Right lobe of liver (tissue), 6 donors: ENCODE results near the gene DNMBP. TPM values are rescaled to one million over a fixed set of nuclear protein-coding genes. Genes with fewer than 3 reads are reported as not detected.
A peak's percentile ranks its signal among the peaks of the same experiment; 100 is the strongest.
"Not testable (repeated sequence)": the region's sequence is repeated elsewhere in the genome, so short reads cannot be mapped to it uniquely, and the experiment has no call there.

Experiments
- ATAC-seq, 4 donors: fragments of 200-7000 bp; cut with Tn5 transposase; one replicate each; pipeline ENCODE4 v1.9.1; 2020; ENCODE audit warnings: mild to moderate bottlenecking in 4 of 4, moderate library complexity in 4 of 4
- DNase-seq, 3 donors: peaks; one replicate each; pipeline ENCODE4 v3.0.0-alpha.2; 2020
- H3K27ac ChIP-seq, 3 donors: fragments of 200-600 bp; one replicate each; pipeline ENCODE4 v1.8.0; 2022
- H3K27me3 ChIP-seq, 2 donors: fragments of 200-600 bp; one replicate each; pipeline ENCODE4 v1.8.0; 2022
- H3K36me3 ChIP-seq, 4 donors: fragments of 200-600 bp; sonication (generic) in 1 of 4; one replicate each; pipeline versions ENCODE4 v1.5.1 to v1.8.0; 2017 to 2022; ENCODE audit warnings: control low read depth in 1 of 4
- H3K4me1 ChIP-seq, 4 donors: fragments of 200-600 bp; sonication (generic) in 1 of 4; one replicate each; pipeline versions ENCODE4 v1.5.1 to v1.8.0; 2017 to 2022; ENCODE audit warnings: control low read depth in 1 of 4
- H3K4me3 ChIP-seq, 3 donors: fragments of 200-600 bp; one replicate each; pipeline ENCODE4 v1.8.0; 2022
- H3K9me3 ChIP-seq, 4 donors: fragments of 200-600 bp; sonication (generic) in 1 of 4; one replicate each; pipeline versions ENCODE4 v1.5.1 to v1.8.0; 2017 to 2022; ENCODE audit warnings: control low read depth in 1 of 4
- POLR2A ChIP-seq: fragments of 450-650 bp; IDR thresholded peaks from one replicate; pipeline ENCODE4 v1.6.1; 2017; ENCODE audit warnings: antibody characterized with exemption, mild to moderate bottlenecking
- WGBS: methylation state at CpG from one replicate; pipeline ENCODE4 v1.1.6; 2018; ENCODE audit warnings: low coverage, low lambda C conversion rate; ENCODE audit not compliant: insufficient coverage; ENCODE audit errors: missing lambda C conversion rate; 5-methylcytosine and 5-hydroxymethylcytosine counted together
- intact Hi-C, 2 donors: fragments of 100-400 bp; cut with DNase I; formaldehyde crosslinking; loops; one replicate each; pipeline versions ENCODE4 v1.11.2 to v1.14.1; 2022
- total RNA-seq, 6 experiments: library from RNA; depleted of rRNA in 2 of 6; stranded (reverse); fragments of >200 nt in 2 of 6; fragmentation: NEBNext Ultra II Directional in 3 of 6; extraction: Animal tissue kit (Norgen Biotek cat#: 25700) in 3 of 6; gene quantifications; one replicate each; pipeline versions ENCODE4 v1.1.0 to v1.2.4, GENCODE V29; 2016 to 2023
- TF ChIP-seq, protein P1 (sequence below), 4 donors: fragments of 200-600 bp in 3 of 4; fragments of 450-650 bp in 1 of 4; IDR thresholded peaks; one replicate each; pipeline versions ENCODE4 v1.5.1 to v1.8.0; 2016 to 2022; ENCODE audit warnings: antibody characterized with exemption in 4 of 4, mild to moderate bottlenecking in 2 of 4
- donor health status: DM: no; HTN: yes; CAD: no.
- donor health status: DM: no; HTN: no; CAD: no.
- donor health status: DM: no; HTN: no; CAD: no.
- donor health status: DM: no; HTN: yes; CAD: no.
- donor health status: DM: no; HTN: yes; CAD: no.

Gene DNMBP
- total RNA-seq, 6 experiments from 2014 or later: 7.9 to 12.7 (median 9.9) TPM

DNA sequence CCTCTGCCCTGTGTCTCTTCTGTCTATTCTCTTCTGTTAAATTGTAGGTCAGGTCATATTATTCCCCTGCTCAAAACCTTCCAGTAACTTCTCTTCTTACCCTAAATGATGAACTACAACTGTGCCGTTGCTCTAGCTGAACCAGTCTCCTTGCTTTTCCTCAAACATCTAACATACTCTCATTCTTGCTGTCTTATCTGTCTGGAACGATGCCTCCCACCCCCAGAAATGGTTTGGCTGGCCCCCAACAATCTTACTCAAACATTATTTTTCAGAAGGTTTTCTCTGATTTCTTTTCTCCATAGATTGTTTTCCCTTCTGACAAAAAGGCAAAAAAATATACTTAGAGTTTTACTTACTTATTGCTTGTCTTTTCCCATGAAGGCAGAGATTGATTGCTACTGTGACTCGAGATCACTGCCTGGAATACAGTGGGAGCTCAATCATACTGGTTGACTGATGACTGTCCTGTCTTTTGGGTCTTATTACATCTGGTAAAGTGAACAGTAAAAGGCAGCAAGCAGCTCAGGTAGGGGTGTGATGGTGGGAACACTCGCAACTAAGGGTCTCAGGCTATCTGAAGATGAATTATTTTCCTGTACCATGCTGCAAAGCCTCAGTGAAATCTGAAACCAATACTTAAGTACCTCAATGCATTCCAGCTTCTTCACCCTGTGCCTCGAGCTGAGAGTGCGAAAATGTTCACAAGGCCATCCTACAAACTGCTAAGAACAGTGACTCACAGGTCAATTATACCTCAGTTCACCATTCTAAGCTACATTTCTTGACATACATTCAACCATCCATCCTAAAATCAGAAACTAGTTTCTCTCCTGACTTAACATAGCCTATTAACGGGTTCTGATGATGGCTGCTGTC lies 67.6 kb downstream of the DNMBP start:
- Histone ChIP-seq H3K27ac (no peak overlapping the region), H3K4me3 (no peak overlapping the region), H3K27me3 (no peaks in the 10 kb centered on the region), H3K4me1 (peaks cover 0 to 18% (median 8%) of the 10 kb centered on the region in 4 donors), H3K36me3 (no peaks in the 10 kb centered on the region), H3K9me3 (no peaks in the 10 kb centered on the region)
- 77% methylated on average over 7 of the region's 7 CpGs for WGBS
- DNase-seq: no peak
- intact Hi-C loops: no loop called here
- ATAC-seq: no peak
- TF ChIP-seq POLR2A: no peak
- TF ChIP-seq, protein P1, sequence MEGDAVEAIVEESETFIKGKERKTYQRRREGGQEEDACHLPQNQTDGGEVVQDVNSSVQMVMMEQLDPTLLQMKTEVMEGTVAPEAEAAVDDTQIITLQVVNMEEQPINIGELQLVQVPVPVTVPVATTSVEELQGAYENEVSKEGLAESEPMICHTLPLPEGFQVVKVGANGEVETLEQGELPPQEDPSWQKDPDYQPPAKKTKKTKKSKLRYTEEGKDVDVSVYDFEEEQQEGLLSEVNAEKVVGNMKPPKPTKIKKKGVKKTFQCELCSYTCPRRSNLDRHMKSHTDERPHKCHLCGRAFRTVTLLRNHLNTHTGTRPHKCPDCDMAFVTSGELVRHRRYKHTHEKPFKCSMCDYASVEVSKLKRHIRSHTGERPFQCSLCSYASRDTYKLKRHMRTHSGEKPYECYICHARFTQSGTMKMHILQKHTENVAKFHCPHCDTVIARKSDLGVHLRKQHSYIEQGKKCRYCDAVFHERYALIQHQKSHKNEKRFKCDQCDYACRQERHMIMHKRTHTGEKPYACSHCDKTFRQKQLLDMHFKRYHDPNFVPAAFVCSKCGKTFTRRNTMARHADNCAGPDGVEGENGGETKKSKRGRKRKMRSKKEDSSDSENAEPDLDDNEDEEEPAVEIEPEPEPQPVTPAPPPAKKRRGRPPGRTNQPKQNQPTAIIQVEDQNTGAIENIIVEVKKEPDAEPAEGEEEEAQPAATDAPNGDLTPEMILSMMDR (IDR thresholded peaks at IDR 0.05): no peak

DNA sequence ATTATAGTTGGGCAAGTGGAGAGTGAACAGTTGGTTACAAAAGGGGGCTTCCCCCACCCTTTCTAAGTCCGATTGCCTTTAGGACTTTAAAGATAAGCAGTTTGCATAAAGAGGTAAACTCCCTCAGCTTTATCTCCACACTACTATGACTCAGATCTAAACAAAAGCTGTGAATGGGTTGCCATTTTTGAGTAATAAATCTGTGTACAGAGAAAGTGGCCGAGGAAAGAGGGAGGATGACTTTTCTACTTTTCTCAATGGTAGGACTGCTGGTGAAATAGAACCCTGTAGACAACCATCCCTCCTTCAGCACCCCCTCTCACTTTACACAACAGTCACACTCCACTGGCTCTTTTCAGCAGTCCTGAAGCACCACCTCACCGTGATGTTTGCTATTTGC lies 71.2 kb downstream of the DNMBP start:
- Histone ChIP-seq H3K36me3 (no peaks in the 10 kb centered on the region), H3K4me1 (no peaks in the 10 kb centered on the region), H3K27ac (no peak overlapping the region), H3K4me3 (no peak overlapping the region), H3K27me3 (no peaks in the 10 kb centered on the region), H3K9me3 (no peaks in the 10 kb centered on the region)
- ATAC-seq (peak in 1 of 4 donors; percentile 23), DNase-seq (no peak)
- 69% methylated on average over 3 of the region's 3 CpGs for WGBS
- intact Hi-C loops: no loop called here
- TF ChIP-seq POLR2A: no peak
- TF ChIP-seq, protein P1 (IDR thresholded peaks at IDR 0.05): no peak

DNA sequence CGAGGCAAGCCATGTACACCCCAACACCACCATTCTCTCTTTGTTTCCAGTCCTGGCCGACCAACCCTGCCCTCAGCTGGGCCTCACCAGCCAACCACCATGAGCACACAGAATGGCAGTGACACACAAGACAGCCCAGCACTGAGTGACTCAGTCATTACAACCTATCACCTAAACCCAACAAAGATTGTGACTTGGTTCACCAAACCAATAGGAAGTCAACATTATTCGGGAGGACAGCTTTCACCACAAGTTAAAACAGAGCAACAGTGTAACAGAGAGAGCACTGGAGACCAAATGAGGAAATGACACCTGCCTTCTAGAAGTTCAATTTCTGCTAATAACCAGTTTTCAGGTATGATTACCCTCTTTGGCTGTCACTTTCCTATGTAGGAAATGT lies 72.1 kb downstream of the DNMBP start:
- intact Hi-C loops: no loop called here
- H3K27ac ChIP-seq: no peak overlapping the region
- ATAC-seq: no peak

DNA sequence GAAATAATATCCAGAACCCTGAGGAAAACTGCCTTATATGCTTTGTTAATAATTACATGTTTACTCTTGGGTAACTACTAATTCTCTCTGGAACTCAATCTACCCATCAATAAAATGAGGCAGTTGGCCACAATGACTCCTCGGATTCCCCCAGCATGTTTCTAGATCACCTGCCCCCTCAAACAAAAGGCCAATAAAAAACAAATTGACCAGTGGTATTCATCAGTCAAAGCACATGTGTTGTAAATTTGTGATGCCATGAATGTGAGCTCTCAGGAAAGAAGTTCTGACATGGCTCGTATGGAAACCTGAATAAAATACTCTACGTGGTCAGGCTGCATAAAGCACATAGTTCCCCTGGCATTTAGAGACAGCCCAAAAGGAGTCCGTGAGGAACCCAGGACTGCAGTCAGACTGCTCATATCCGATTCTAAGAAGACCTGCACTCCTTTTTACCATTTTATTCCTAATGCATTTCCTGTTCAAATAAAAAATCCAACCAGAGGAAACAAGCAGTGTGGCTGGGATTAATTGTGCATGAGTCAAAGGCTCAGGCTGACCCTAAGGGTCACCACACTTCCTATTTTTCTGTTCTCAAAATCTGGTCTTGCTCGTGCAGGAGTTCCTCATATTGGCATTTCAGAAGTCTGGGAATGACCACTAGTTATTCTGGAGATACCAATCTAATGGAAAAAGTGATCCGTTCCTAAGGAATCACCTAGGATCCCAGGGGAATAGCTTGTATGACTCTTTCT lies 77.4 kb downstream of the DNMBP start:
- DNase-seq, H3K9me3 ChIP-seq, H3K27ac ChIP-seq, intact Hi-C loops, H3K27me3 ChIP-seq, H3K4me3 ChIP-seq, H3K36me3 ChIP-seq: not testable (repeated sequence)
- peak in 2 of 4 donors; percentile 35 to 43 for ATAC-seq
- 48% methylated on average over 2 of the region's 7 CpGs for WGBS
- H3K4me1 ChIP-seq: peaks cover 0 to 17% (median 12%) of the 10 kb centered on the region in 4 donors

More for the DNA sequence above, 72.1 kb downstream of the DNMBP start:
- no peaks in the 10 kb centered on the region for H3K27me3 ChIP-seq
- no peak overlapping the region for H3K4me3 ChIP-seq
- no peak for DNase-seq
- TF ChIP-seq POLR2A: no peak
- TF ChIP-seq, protein P1 (IDR thresholded peaks at IDR 0.05): no peak
- H3K9me3 ChIP-seq: no peaks in the 10 kb centered on the region
- 90% methylated on average over 2 of the region's 3 CpGs for WGBS
- no peaks in the 10 kb centered on the region for H3K36me3 ChIP-seq
- H3K4me1 ChIP-seq: no peaks in the 10 kb centered on the region
